Measurements from ENCODE around the gene CENPN.

The CENPN gene

DNA sequence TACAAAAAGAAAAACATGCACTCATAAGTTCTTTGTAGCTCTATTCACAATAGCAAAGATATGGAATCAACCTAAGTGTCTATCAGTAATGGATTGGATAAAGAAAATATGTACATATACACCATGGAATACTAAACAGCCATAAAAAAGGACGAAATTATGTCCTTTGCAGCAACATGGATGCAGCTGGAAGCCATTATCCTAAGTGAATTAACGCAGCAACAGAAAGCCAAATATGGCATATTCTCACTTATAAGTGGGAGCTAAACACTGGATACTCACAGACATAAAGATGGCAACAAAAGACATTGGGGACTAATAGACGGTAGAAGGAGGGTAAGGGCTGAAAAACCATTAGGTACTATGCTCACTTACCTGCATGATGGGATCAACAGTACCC is 6.1 kb upstream of the CENPN start:
- Mint-ChIP-seq H3K27ac (no peak overlapping the region), H3K4me1 (peaks cover 59% of the 10 kb centered on the region), H3K9me3 (no peaks in the 10 kb centered on the region), H3K36me3 (peaks cover 15% of the 10 kb centered on the region), H3K4me3 (no peak overlapping the region)
- DNase-seq (ENCODE audit: low spot score in 2 of 2) (no peak), ATAC-seq (no peak)

- peaks cover 61% of the 10 kb centered on the region for H3K4me1 Mint-ChIP-seq
- peak overlapping the region; percentile 8 for H3K27ac Mint-ChIP-seq
- H3K36me3 Mint-ChIP-seq = peaks cover 17% of the 10 kb centered on the region
- ATAC-seq (no peak), DNase-seq (ENCODE audit: low spot score in 2 of 2) (no peak)
- no peaks in the 10 kb centered on the region for H3K9me3 Mint-ChIP-seq
- no peak overlapping the region for H3K4me3 Mint-ChIP-seq
Measured at GRCh38 chr16:81001330-81001729, 5.7 kb upstream of the CENPN start.

DNA sequence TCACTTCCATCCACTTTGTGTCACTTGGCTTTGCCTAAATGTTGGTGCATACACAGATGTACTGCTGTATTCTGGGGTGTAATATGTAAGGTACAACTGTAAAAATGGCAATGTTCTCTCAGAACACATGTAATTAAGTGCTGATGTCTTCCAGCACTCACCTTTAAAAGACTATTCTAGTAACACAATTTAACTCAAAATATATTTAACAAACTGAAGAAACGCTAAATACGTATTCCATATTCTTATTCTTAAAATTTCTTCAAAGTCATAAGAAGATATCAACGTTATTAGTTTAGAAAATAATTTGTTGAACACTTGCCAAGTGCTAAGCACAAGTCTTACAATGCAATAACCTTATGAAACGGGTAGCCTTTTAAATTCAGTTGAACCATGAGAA is 4.0 kb upstream of the CENPN start:
- peak overlapping the region; percentile 100 for H3K27ac Mint-ChIP-seq
- H3K4me3 Mint-ChIP-seq = peak overlapping the region; percentile 94
- H3K9me3 Mint-ChIP-seq = no peaks in the 10 kb centered on the region
- no peak for ATAC-seq
- no peak for DNase-seq (ENCODE audit: low spot score in 2 of 2)
- peaks cover 33% of the 10 kb centered on the region for H3K36me3 Mint-ChIP-seq
- peaks cover 61% of the 10 kb centered on the region for H3K4me1 Mint-ChIP-seq

GRCh38 chr16:81003610-81004460 is 3.2 kb upstream of the CENPN start:
- ATAC-seq = no peak
- DNase-seq (ENCODE audit: low spot score in 2 of 2) = peak in 1 of 2 donors; percentile 57
- Mint-ChIP-seq H3K36me3 (peaks cover 33% of the 10 kb centered on the region), H3K4me1 (peaks cover 64% of the 10 kb centered on the region), H3K4me3 (peak overlapping the region; percentile 94), H3K27ac (peak overlapping the region; percentile 100), H3K9me3 (no peaks in the 10 kb centered on the region)

GRCh38 chr16:81004646-81005353 is 2.2 kb upstream of the CENPN start:
- DNase-seq (ENCODE audit: low spot score in 2 of 2) (no peak), ATAC-seq (no peak)
- peaks cover 59% of the 10 kb centered on the region for H3K4me1 Mint-ChIP-seq
- H3K36me3 Mint-ChIP-seq = peaks cover 33% of the 10 kb centered on the region
- H3K4me3 Mint-ChIP-seq = peak overlapping the region; percentile 94
- H3K27ac Mint-ChIP-seq = peak overlapping the region; percentile 100
- no peaks in the 10 kb centered on the region for H3K9me3 Mint-ChIP-seq

DNA sequence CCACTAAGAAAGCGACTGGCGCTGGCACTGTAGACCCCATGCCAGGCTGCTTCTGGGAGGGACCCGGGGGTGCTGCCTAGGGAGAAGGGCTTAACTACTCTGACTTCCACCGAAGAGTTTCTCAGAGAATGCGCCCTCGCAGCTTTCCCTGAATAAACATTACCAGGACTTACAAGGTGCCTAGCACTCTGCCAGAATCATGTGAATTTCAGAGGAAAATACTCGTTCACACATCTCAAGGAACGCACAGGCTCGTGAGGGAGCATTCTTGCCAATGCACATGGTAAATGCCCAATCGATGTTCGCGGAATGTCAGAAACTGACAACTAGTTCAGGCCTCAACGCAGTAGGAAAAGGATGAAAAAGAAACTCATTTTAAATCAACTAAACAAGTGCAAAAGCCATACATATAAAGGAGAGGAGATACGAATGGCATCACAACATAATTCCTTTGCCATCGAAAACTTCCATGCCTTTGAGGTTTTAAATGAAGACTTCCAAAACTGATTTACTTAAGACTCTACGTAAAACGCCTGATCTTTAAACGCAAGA is 1.3 kb upstream of the CENPN start:
- ATAC-seq = no peak
- DNase-seq (ENCODE audit: low spot score in 2 of 2) = peak in 1 of 2 donors; percentile 57
- H3K4me3 Mint-ChIP-seq = peak overlapping the region; percentile 94
- peaks cover 37% of the 10 kb centered on the region for H3K36me3 Mint-ChIP-seq
- H3K4me1 Mint-ChIP-seq = peaks cover 51% of the 10 kb centered on the region
- peak overlapping the region; percentile 100 for H3K27ac Mint-ChIP-seq
- no peaks in the 10 kb centered on the region for H3K9me3 Mint-ChIP-seq

GRCh38 chr16:81006211-81006812 is 702 bp upstream of the CENPN start:
- no peaks in the 10 kb centered on the region for H3K9me3 Mint-ChIP-seq
- peak overlapping the region; percentile 94 for H3K4me3 Mint-ChIP-seq
- peaks cover 43% of the 10 kb centered on the region for H3K36me3 Mint-ChIP-seq
- ATAC-seq = peak; percentile 60
- no peak for DNase-seq (ENCODE audit: low spot score in 2 of 2)
- peak overlapping the region; percentile 100 for H3K27ac Mint-ChIP-seq
- peaks cover 51% of the 10 kb centered on the region for H3K4me1 Mint-ChIP-seq

GRCh38 chr16:81008505-81008789 is 1.4 kb downstream of the CENPN start:
- Mint-ChIP-seq H3K27ac (peak overlapping the region; percentile 100), H3K4me3 (peak overlapping the region; percentile 94), H3K4me1 (peaks cover 31% of the 10 kb centered on the region), H3K9me3 (no peaks in the 10 kb centered on the region), H3K36me3 (peaks cover 61% of the 10 kb centered on the region)
- DNase-seq (ENCODE audit: low spot score in 2 of 2) (no peak), ATAC-seq (no peak)

DNA sequence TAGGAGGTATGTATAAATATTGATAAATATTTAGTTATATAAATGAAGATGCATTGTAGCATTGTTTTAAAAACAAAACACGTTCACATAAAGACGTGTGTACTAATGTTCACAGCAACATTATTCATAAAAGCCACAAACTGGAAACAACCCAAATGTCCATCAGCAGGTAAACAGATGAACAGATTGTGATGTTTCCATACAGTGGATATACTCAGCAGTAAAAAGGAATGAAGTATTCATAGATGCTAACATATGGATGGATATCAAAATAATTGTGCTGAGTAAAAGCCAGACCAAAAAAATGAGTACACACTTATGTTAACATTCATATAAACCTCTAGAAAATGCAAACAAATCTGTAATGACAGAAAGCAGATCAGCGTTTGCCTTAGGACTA is 6.0 kb downstream of the CENPN start:
- DNase-seq (ENCODE audit: low spot score in 2 of 2) (no peak), ATAC-seq (no peak)
- no peaks in the 10 kb centered on the region for H3K9me3 Mint-ChIP-seq
- H3K4me3 Mint-ChIP-seq = no peak overlapping the region
- peak overlapping the region; percentile 18 for H3K27ac Mint-ChIP-seq
- H3K4me1 Mint-ChIP-seq = peaks cover 19% of the 10 kb centered on the region
- peaks cover 75% of the 10 kb centered on the region for H3K36me3 Mint-ChIP-seq

DNA sequence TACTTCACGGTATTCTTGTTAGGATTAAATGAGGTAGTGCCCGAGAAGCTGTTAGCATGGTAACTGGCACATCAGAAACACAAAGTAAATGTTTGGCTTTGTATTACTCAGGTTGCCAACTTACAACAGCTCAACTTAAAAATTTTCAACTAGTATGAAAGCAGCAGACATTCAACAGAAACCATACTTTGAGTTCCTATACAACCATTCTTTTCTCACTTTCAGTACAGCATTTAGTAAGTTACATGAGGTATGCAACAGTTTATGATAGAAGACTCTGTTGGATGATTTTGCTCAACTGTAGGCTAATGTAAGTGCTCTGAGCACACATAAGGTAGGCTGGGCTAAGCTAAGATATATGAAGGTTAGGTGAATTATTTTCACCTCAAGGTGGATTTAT is 7.7 kb downstream of the CENPN start:
- H3K27ac Mint-ChIP-seq = no peak overlapping the region
- H3K36me3 Mint-ChIP-seq = peaks cover 92% of the 10 kb centered on the region
- ATAC-seq = peak; percentile 69

DNA sequence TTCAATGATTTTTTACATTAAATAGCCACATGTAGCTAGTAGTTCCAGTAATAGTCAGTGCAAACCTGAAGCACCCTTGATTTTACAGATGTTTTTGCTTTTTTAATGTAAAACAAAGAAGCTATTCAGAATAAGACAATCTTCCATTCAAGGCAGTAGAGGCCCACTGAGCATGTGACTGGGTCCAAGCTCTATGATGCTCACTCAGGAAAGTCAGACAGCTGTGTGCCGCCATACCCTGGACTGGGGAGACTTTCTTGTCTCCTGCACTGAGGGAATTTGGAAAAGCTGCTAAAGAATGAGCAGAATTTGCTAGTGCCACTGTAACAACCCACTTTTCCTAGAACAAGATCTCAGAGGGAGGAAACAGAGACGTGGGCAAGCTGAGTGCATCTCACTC is 11.5 kb downstream of the CENPN start:
- Mint-ChIP-seq H3K9me3 (no peaks in the 10 kb centered on the region), H3K4me1 (no peaks in the 10 kb centered on the region), H3K4me3 (no peak overlapping the region), H3K27ac (no peak overlapping the region), H3K36me3 (peaks cover 100% of the 10 kb centered on the region)
- DNase-seq (ENCODE audit: low spot score in 2 of 2) = no peak
- no peak for ATAC-seq

More for the DNA sequence above, 7.7 kb downstream of the CENPN start:
- no peak overlapping the region for H3K4me3 Mint-ChIP-seq
- H3K4me1 Mint-ChIP-seq = peaks cover 8% of the 10 kb centered on the region
- DNase-seq (ENCODE audit: low spot score in 2 of 2) = no peak
- no peaks in the 10 kb centered on the region for H3K9me3 Mint-ChIP-seq

GRCh38 chr16:81026429-81026828 is 19.4 kb downstream of the CENPN start:
- no peak overlapping the region for H3K27ac Mint-ChIP-seq
- H3K4me1 Mint-ChIP-seq = no peaks in the 10 kb centered on the region
- DNase-seq (ENCODE audit: low spot score in 2 of 2) (no peak), ATAC-seq (no peak)
- no peaks in the 10 kb centered on the region for H3K9me3 Mint-ChIP-seq
- no peak overlapping the region for H3K4me3 Mint-ChIP-seq
- peaks cover 96% of the 10 kb centered on the region for H3K36me3 Mint-ChIP-seq

DNA sequence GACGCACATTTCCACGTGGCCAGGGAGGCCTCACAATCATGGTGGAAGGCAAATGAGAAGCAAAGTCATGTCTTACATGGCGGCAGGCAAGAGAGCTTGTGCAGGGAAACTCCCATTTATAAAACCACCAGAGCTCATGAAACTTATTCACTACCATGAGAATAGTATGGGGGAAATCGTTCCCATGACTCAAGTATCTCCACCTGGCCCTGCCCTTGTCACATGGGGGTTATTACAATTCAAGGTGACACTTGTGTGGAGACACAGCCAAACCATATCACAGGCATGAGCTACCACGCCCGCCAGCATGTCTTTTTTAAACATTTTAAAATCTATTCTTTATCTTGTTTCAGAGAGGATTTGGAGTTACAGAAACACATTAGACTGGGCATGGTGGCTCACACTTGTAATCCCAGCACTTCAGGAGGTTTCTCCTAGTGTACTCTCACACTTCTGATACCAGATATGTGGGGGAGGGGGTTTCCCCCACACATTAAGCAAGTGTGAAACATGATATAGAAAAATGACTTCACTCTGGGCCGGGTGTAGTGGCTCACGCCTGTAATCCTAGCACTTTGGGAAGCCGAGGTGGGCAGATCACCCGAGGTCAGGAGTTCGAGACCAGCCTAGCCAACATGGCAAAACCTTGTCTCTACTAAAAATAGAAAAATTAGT is 23.1 kb downstream of the CENPN start:
- Mint-ChIP-seq H3K36me3 (peaks cover 64% of the 10 kb centered on the region), H3K4me3 (no peak overlapping the region), H3K27ac (no peak overlapping the region), H3K4me1 (no peaks in the 10 kb centered on the region), H3K9me3 (no peaks in the 10 kb centered on the region)
- no peak for DNase-seq (ENCODE audit: low spot score in 2 of 2)
- ATAC-seq = peak; percentile 72

GRCh38 chr16:81035398-81035974 is 28.5 kb downstream of the CENPN start, which contains the start of gene ATMIN:
Gene ATMIN (plus strand): TSS chr16:81035842. CDS start chr16:81035871, 29 bp downstream.
- H3K27ac Mint-ChIP-seq = peak within 1 kb of the TSS; percentile 20
- H3K4me3 Mint-ChIP-seq = peak within 1 kb of the TSS; percentile 72
- H3K4me1 Mint-ChIP-seq = peaks cover 18% of the 10 kb centered on the region
- peak; percentile 85 to 90 for DNase-seq (ENCODE audit: low spot score in 2 of 2)
- peak; percentile 97 for ATAC-seq
- H3K9me3 Mint-ChIP-seq = no peaks in the 10 kb centered on the region
- H3K36me3 Mint-ChIP-seq = peaks cover 10% of the 10 kb centered on the region
